ENCODE measurements around the gene HSD17B11. TPM values are rescaled to one million over a fixed set of nuclear protein-coding genes. Genes with fewer than 3 reads are reported as not detected.
"Not testable (repeated sequence)": the region's sequence is repeated elsewhere in the genome, so short reads cannot be mapped to it uniquely, and the experiment has no call there.

HSD17B11 gene
- total RNA-seq, 1 experiment from 2014 or later: 47.4 TPM

DNA sequence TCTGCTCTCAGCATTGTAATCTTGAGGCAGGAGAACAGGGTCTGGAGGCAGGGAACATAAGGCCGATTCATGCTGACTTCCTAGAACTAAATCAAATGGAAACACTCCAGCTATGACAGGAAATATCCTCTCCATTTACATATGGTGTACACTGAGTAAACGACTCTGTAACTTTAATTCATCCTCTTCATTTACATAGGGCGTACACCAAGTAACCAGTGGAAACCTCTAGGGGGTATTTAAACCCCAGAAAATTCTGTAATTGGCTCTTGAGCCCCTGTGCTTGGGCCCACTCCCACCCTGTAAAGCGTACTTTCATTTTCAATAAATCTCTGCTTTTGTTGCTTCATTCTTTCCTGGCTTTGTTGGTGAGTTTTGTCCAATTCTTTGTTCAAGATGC lies 76.0 kb downstream of the HSD17B11 start:
- RAD21 ChIA-PET (ENCODE audit: low non-redundant PET in 1 of 2, low total read pairs in 2 of 2, uncharacterized antibody in 2 of 2, unreplicated experiment in 2 of 2); H3K36me3 ChIP-seq (ENCODE audit: control insufficient read depth in 1 of 2, insufficient read depth in 2 of 2, low read length in 2 of 2); H3K79me2 ChIP-seq (ENCODE audit: insufficient read depth, low read length); H2AFZ ChIP-seq (ENCODE audit: low read depth, low read length, poor library complexity, severe bottlenecking); H3K4me3 ChIP-seq (replicated peaks in 1 of 2; ENCODE audit: low read depth in 1 of 2, low read length in 2 of 2); H3K4me2 ChIP-seq (ENCODE audit: low read length); H3K9ac ChIP-seq (ENCODE audit: low read length); ATAC-seq; H3K27me3 ChIP-seq (ENCODE audit: insufficient read depth, low read length); H3K27ac ChIP-seq (ENCODE audit: low read depth, low read length); H3K9me3 ChIP-seq (ENCODE audit: control insufficient read depth in 1 of 2, insufficient read depth in 1 of 2, low read depth in 1 of 2, low read length in 2 of 2); H3K9me2 ChIP-seq (ENCODE audit: insufficient read depth); intact Hi-C loops (cut with micrococcal nuclease); BruUV-seq (replicated peaks); H4K20me1 ChIP-seq (ENCODE audit: insufficient read depth); DNase-seq (ENCODE audit: low read depth, low spot score); POLR2A ChIA-PET; H3K4me1 ChIP-seq (ENCODE audit: control insufficient read depth in 1 of 2, insufficient read depth in 2 of 2, low read length in 2 of 2); CTCF ChIA-PET: not testable (repeated sequence)

DNA sequence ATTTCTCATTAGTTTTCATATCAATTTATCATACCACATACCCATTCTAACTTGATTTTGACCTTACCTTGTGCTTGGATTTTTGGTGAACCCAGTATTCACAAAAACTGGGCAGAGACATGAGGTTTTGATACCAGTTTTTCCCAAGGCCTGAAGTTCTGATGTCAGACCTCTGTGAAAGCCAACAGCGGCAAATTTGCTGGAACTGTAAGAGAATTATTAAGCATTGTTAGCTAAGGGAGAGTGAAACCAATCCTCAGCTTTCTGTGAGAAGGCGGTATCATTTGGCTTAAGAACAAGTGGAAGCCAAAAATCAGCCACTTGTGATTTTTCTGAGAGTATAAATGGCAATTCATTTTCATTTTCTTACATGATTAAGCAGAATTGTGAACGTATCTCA lies 77.2 kb downstream of the HSD17B11 start:
- H3K4me1 ChIP-seq (ENCODE audit: control insufficient read depth in 1 of 2, insufficient read depth in 2 of 2, low read length in 2 of 2): no peaks in the 10 kb centered on the region
- H3K9me3 ChIP-seq (ENCODE audit: control insufficient read depth in 1 of 2, insufficient read depth in 1 of 2, low read depth in 1 of 2, low read length in 2 of 2): no peaks in the 10 kb centered on the region
- RAD21 ChIA-PET (ENCODE audit: low non-redundant PET in 1 of 2, low total read pairs in 2 of 2, uncharacterized antibody in 2 of 2, unreplicated experiment in 2 of 2): no interaction called here
- no peaks in the 10 kb centered on the region for H3K36me3 ChIP-seq (ENCODE audit: control insufficient read depth in 1 of 2, insufficient read depth in 2 of 2, low read length in 2 of 2)
- intact Hi-C loops (cut with micrococcal nuclease): no loop called here
- ATAC-seq: no peak
- BruUV-seq (replicated peaks): no TSS peak
- no peaks in the 10 kb centered on the region for H4K20me1 ChIP-seq (ENCODE audit: insufficient read depth)
- H3K9me2 ChIP-seq (ENCODE audit: insufficient read depth): no peaks in the 10 kb centered on the region
- H2AFZ ChIP-seq (ENCODE audit: low read depth, low read length, poor library complexity, severe bottlenecking): no peak overlapping the region
- no peak overlapping the region for H3K4me3 ChIP-seq (replicated peaks in 1 of 2; ENCODE audit: low read depth in 1 of 2, low read length in 2 of 2)
- H3K4me2 ChIP-seq (ENCODE audit: low read length): no peak overlapping the region
- no peak overlapping the region for H3K27ac ChIP-seq (ENCODE audit: low read depth, low read length)
- POLR2A ChIA-PET: no interaction called here
- CTCF ChIA-PET: no interaction called here
- DNase-seq (ENCODE audit: low read depth, low spot score): no peak
- no peak overlapping the region for H3K9ac ChIP-seq (ENCODE audit: low read length)
- H3K79me2 ChIP-seq (ENCODE audit: insufficient read depth, low read length): no peaks in the 10 kb centered on the region
- no peaks in the 10 kb centered on the region for H3K27me3 ChIP-seq (ENCODE audit: insufficient read depth, low read length)
- TF ChIP-seq POLR2A (IDR thresholded peaks at IDR 0.05; ENCODE audit: borderline replicate concordance, extremely low read depth, insufficient read depth, insufficient read length) (no peak), EZH2 (IDR thresholded peaks at IDR 0.05) (no peak), SP1 (IDR thresholded peaks at IDR 0.05; ENCODE audit: low read depth) (no peak), YY1 (IDR thresholded peaks at IDR 0.05; ENCODE audit: extremely low read depth, insufficient replicate concordance, low read depth, low read length) (no peak), EGR1 (IDR thresholded peaks at IDR 0.05; ENCODE audit: low read depth) (no peak), ZFX (IDR thresholded peaks at IDR 0.05) (no peak), TCF7L2 (IDR thresholded peaks at IDR 0.05; ENCODE audit: borderline replicate concordance, extremely low read depth, insufficient read depth, insufficient read length) (no peak), CBX3 (IDR thresholded peaks at IDR 0.05; ENCODE audit: low read depth) (no peak), FOSL1 (IDR thresholded peaks at IDR 0.05; ENCODE audit: low read depth) (no peak), EZH2phosphoT487 (IDR thresholded peaks at IDR 0.05; ENCODE audit: borderline replicate concordance) (no peak), ZNF274 (IDR thresholded peaks at IDR 0.05; ENCODE audit: low read depth, low read length) (no peak), RAD21 (IDR thresholded peaks at IDR 0.05; ENCODE audit: low read depth) (no peak), SRF (IDR thresholded peaks at IDR 0.05; ENCODE audit: low read depth) (no peak), JUND (IDR thresholded peaks at IDR 0.05) (no peak)
- TF ChIP-seq, protein P1, sequence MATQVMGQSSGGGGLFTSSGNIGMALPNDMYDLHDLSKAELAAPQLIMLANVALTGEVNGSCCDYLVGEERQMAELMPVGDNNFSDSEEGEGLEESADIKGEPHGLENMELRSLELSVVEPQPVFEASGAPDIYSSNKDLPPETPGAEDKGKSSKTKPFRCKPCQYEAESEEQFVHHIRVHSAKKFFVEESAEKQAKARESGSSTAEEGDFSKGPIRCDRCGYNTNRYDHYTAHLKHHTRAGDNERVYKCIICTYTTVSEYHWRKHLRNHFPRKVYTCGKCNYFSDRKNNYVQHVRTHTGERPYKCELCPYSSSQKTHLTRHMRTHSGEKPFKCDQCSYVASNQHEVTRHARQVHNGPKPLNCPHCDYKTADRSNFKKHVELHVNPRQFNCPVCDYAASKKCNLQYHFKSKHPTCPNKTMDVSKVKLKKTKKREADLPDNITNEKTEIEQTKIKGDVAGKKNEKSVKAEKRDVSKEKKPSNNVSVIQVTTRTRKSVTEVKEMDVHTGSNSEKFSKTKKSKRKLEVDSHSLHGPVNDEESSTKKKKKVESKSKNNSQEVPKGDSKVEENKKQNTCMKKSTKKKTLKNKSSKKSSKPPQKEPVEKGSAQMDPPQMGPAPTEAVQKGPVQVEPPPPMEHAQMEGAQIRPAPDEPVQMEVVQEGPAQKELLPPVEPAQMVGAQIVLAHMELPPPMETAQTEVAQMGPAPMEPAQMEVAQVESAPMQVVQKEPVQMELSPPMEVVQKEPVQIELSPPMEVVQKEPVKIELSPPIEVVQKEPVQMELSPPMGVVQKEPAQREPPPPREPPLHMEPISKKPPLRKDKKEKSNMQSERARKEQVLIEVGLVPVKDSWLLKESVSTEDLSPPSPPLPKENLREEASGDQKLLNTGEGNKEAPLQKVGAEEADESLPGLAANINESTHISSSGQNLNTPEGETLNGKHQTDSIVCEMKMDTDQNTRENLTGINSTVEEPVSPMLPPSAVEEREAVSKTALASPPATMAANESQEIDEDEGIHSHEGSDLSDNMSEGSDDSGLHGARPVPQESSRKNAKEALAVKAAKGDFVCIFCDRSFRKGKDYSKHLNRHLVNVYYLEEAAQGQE (IDR thresholded peaks at IDR 0.05; ENCODE audit: low read depth): no peak
- TF ChIP-seq, protein P2, sequence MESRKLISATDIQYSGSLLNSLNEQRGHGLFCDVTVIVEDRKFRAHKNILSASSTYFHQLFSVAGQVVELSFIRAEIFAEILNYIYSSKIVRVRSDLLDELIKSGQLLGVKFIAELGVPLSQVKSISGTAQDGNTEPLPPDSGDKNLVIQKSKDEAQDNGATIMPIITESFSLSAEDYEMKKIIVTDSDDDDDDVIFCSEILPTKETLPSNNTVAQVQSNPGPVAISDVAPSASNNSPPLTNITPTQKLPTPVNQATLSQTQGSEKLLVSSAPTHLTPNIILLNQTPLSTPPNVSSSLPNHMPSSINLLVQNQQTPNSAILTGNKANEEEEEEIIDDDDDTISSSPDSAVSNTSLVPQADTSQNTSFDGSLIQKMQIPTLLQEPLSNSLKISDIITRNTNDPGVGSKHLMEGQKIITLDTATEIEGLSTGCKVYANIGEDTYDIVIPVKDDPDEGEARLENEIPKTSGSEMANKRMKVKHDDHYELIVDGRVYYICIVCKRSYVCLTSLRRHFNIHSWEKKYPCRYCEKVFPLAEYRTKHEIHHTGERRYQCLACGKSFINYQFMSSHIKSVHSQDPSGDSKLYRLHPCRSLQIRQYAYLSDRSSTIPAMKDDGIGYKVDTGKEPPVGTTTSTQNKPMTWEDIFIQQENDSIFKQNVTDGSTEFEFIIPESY (IDR thresholded peaks at IDR 0.05; ENCODE audit: extremely low read depth, insufficient replicate concordance, low read length): no peak
- TF ChIP-seq, protein P3, sequence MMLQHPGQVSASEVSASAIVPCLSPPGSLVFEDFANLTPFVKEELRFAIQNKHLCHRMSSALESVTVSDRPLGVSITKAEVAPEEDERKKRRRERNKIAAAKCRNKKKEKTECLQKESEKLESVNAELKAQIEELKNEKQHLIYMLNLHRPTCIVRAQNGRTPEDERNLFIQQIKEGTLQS (IDR thresholded peaks at IDR 0.05): no peak
- TF ChIP-seq, protein P4, sequence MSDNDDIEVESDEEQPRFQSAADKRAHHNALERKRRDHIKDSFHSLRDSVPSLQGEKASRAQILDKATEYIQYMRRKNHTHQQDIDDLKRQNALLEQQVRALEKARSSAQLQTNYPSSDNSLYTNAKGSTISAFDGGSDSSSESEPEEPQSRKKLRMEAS (IDR thresholded peaks at IDR 0.05): no peak
